Natural killer cell treated with Interleukin-12 subunit alpha and Interleukin-12 subunit beta and Interleukin-15 and Interleukin-18, amount 100 ng/mL, for 72 hours (primary cell): ENCODE data around the gene DCST1. TPM values are rescaled to one million over a fixed set of nuclear protein-coding genes. Genes with fewer than 3 reads are reported as not detected.

Experiments used
- ATAC-seq, 2 donors: fragments of 150-1000 bp; cut with Tn5 transposase in 1 of 2; sonication (Bioruptor Pico), chemical (Tn5 transposase) in 1 of 2; 2 replicates each; pipeline ENCODE4 v1.10.0; 2021
- DNase-seq: peaks from one replicate; pipeline ENCODE4 v3.0.0; 2022; ENCODE audit warnings: low spot score
- H3K27ac Mint-ChIP-seq, 2 donors: 1 replicate in 1 of 2; 2 replicates in 1 of 2; pipeline ENCODE4 v1.8.0; 2022; ENCODE audit warnings: mixed read lengths in 2 of 2, mild to moderate bottlenecking in 1 of 2, moderate library complexity in 1 of 2
- H3K27me3 Mint-ChIP-seq, 2 donors: 1 replicate in 1 of 2; 2 replicates in 1 of 2; pipeline ENCODE4 v1.8.0; 2022; ENCODE audit warnings: mixed read lengths in 2 of 2
- H3K36me3 Mint-ChIP-seq: one replicate; pipeline ENCODE4 v1.8.0; 2022; ENCODE audit warnings: mixed read lengths
- H3K4me1 Mint-ChIP-seq, 2 donors: 1 replicate in 1 of 2; 2 replicates in 1 of 2; pipeline ENCODE4 v1.8.0; 2022; ENCODE audit warnings: low read depth in 2 of 2, mixed read lengths in 2 of 2, mild to moderate bottlenecking in 1 of 2
- H3K4me3 Mint-ChIP-seq: one replicate; pipeline ENCODE4 v1.8.0; 2022; ENCODE audit warnings: mixed read lengths
- H3K9me3 Mint-ChIP-seq: 2 replicates; pipeline ENCODE4 v1.8.0; 2022; ENCODE audit warnings: mixed read lengths
- total RNA-seq, 2 donors: library from RNA; stranded (reverse); gene quantifications; one replicate each; pipeline ENCODE4 v1.2.3, GENCODE V29; 2022

The DCST1 gene
- total RNA-seq, 2 donors from 2014 or later: not detected

- H3K9me3 Mint-ChIP-seq: no peaks in the 10 kb centered on the region
- H3K4me1 Mint-ChIP-seq: peaks cover 21 to 26% of the 10 kb centered on the region in 2 donors
- no peak overlapping the region for H3K27ac Mint-ChIP-seq
- H3K36me3 Mint-ChIP-seq: no peaks in the 10 kb centered on the region
- ATAC-seq: no peak
- peaks cover 11 to 14% of the 10 kb centered on the region in 2 donors for H3K27me3 Mint-ChIP-seq
- no peak for DNase-seq
- no peak overlapping the region for H3K4me3 Mint-ChIP-seq
Observed at GRCh38 chr1:155086856-155087535, 53.4 kb downstream of the DCST1 start.

- ATAC-seq: peak; percentile 74 to 81
- peaks cover 4% of the 10 kb centered on the region in 2 donors for H3K4me1 Mint-ChIP-seq
- H3K4me3 Mint-ChIP-seq: no peak overlapping the region
- peaks cover 8 to 14% of the 10 kb centered on the region in 2 donors for H3K27me3 Mint-ChIP-seq
- H3K9me3 Mint-ChIP-seq: no peaks in the 10 kb centered on the region
- H3K36me3 Mint-ChIP-seq: no peaks in the 10 kb centered on the region
- no peak overlapping the region for H3K27ac Mint-ChIP-seq
- peak; percentile 83 for DNase-seq
Observed at GRCh38 chr1:155091071-155092051, 57.7 kb downstream of the DCST1 start.

GRCh38 chr1:155092131-155092530, 58.5 kb downstream of the DCST1 start:
- ATAC-seq: no peak

GRCh38 chr1:155092641-155093040, 59.0 kb downstream of the DCST1 start:
- no peak for ATAC-seq
- no peaks in the 10 kb centered on the region for H3K36me3 Mint-ChIP-seq
- no peak overlapping the region for H3K27ac Mint-ChIP-seq
- H3K9me3 Mint-ChIP-seq: no peaks in the 10 kb centered on the region
- peaks cover 8 to 14% of the 10 kb centered on the region in 2 donors for H3K27me3 Mint-ChIP-seq
- no peak for DNase-seq
- no peak overlapping the region for H3K4me3 Mint-ChIP-seq
- H3K4me1 Mint-ChIP-seq: peaks cover 4% of the 10 kb centered on the region in 2 donors

More at GRCh38 chr1:155092131-155092530, 58.5 kb downstream of the DCST1 start:
- peaks cover 4% of the 10 kb centered on the region in 2 donors for H3K4me1 Mint-ChIP-seq
- no peak overlapping the region for H3K27ac Mint-ChIP-seq
- H3K27me3 Mint-ChIP-seq: peaks cover 8 to 14% of the 10 kb centered on the region in 2 donors
- no peaks in the 10 kb centered on the region for H3K36me3 Mint-ChIP-seq
- no peak for DNase-seq
- H3K4me3 Mint-ChIP-seq: no peak overlapping the region
- no peaks in the 10 kb centered on the region for H3K9me3 Mint-ChIP-seq

GRCh38 chr1:155093911-155094621, 60.4 kb downstream of the DCST1 start:
- DNase-seq (no peak), ATAC-seq (peak in 1 of 2 donors; percentile 29)
- peaks cover 4% of the 10 kb centered on the region in 2 donors for H3K4me1 Mint-ChIP-seq
- no peak overlapping the region for H3K4me3 Mint-ChIP-seq
- peaks cover 8 to 14% of the 10 kb centered on the region in 2 donors for H3K27me3 Mint-ChIP-seq
- H3K27ac Mint-ChIP-seq: no peak overlapping the region
- no peaks in the 10 kb centered on the region for H3K9me3 Mint-ChIP-seq
- H3K36me3 Mint-ChIP-seq: no peaks in the 10 kb centered on the region

GRCh38 chr1:155094622-155094948, 61.0 kb downstream of the DCST1 start:
- peaks cover 8 to 14% of the 10 kb centered on the region in 2 donors for H3K27me3 Mint-ChIP-seq
- no peak overlapping the region for H3K4me3 Mint-ChIP-seq
- no peak for DNase-seq
- H3K36me3 Mint-ChIP-seq: no peaks in the 10 kb centered on the region
- peaks cover 4% of the 10 kb centered on the region in 2 donors for H3K4me1 Mint-ChIP-seq
- ATAC-seq: no peak
- H3K27ac Mint-ChIP-seq: no peak overlapping the region
- no peaks in the 10 kb centered on the region for H3K9me3 Mint-ChIP-seq

- no peak overlapping the region for H3K27ac Mint-ChIP-seq
- ATAC-seq (no peak), DNase-seq (no peak)
- peaks cover 8 to 14% of the 10 kb centered on the region in 2 donors for H3K27me3 Mint-ChIP-seq
- no peaks in the 10 kb centered on the region for H3K36me3 Mint-ChIP-seq
- no peak overlapping the region for H3K4me3 Mint-ChIP-seq
- H3K9me3 Mint-ChIP-seq: no peaks in the 10 kb centered on the region
- no peaks in the 10 kb centered on the region for H3K4me1 Mint-ChIP-seq
Observed at GRCh38 chr1:155099331-155099730, 65.7 kb downstream of the DCST1 start.

Other genes with a start within 250 kb of the DCST1 start
- gene KCNN3, start 163.5 kb upstream of the DCST1 start, total RNA-seq: under 1 TPM in 1 of 2 donors, not detected in 1; 0.08 TPM
- gene PMVK, start 97.1 kb upstream of the DCST1 start, total RNA-seq: 10 to 100 TPM; 28.8 to 53.9 TPM
- 10 to 100 TPM; 28.9 to 40.7 TPM for gene PBXIP1, start 77.7 kb upstream of the DCST1 start, total RNA-seq
- gene PYGO2, start 72.0 kb upstream of the DCST1 start, total RNA-seq: 10 to 100 TPM; 27.4 to 36.0 TPM
- 10 to 100 TPM; 72.3 to 72.7 TPM for gene SHC1, start 63.1 kb upstream of the DCST1 start, total RNA-seq
- 10 to 100 TPM; 52.4 to 72.9 TPM for gene CKS1B, start 59.1 kb upstream of the DCST1 start, total RNA-seq
- 10 to 100 TPM; 53.1 to 84.2 TPM for gene FLAD1, start 50.5 kb upstream of the DCST1 start, total RNA-seq
- 1 to 10 TPM in 1 of 2 donors, under 1 TPM in 1; 0.48 to 4.3 TPM for gene LENEP, start 40.2 kb upstream of the DCST1 start, total RNA-seq
- gene ZBTB7B, start 31.0 kb upstream of the DCST1 start, total RNA-seq: 100 to 1,000 TPM in 1 of 2 donors, 10 to 100 TPM in 1; 78.4 to 107 TPM
- under 1 TPM in 1 of 2 donors, not detected in 1; 0.57 TPM for gene DCST2, start within 50 bp of the DCST1 start, total RNA-seq
- 100 to 1,000 TPM in 1 of 2 donors, 10 to 100 TPM in 1; 42.1 to 107 TPM for gene ADAM15, start 17.5 kb downstream of the DCST1 start, total RNA-seq
- gene EFNA4, start 29.9 kb downstream of the DCST1 start, total RNA-seq: 1 to 10 TPM; 1.7 to 4.7 TPM
- gene EFNA3, start 45.0 kb downstream of the DCST1 start, total RNA-seq: 1 to 10 TPM in 1 of 2 donors, not detected in 1; 1.2 TPM
- not detected for gene EFNA1, start 94.1 kb downstream of the DCST1 start, total RNA-seq
- gene SLC50A1, start 102.0 kb downstream of the DCST1 start, total RNA-seq: 10 to 100 TPM; 28.8 to 36.3 TPM
- gene DPM3, start 106.7 kb downstream of the DCST1 start, total RNA-seq: 10 to 100 TPM; 26.0 to 31.1 TPM
- 100 to 1,000 TPM; 149 to 223 TPM for gene KRTCAP2, start 139.5 kb downstream of the DCST1 start, total RNA-seq
- 1 to 10 TPM; 3.6 to 9.3 TPM for gene TRIM46, start 140.0 kb downstream of the DCST1 start, total RNA-seq
- gene THBS3, start 174.1 kb downstream of the DCST1 start, total RNA-seq: 1 to 10 TPM; 4.1 to 9.4 TPM
- gene MTX1, start 174.9 kb downstream of the DCST1 start, total RNA-seq: 10 to 100 TPM; 42.6 to 53.0 TPM
- 10 to 100 TPM; 12.3 to 38.0 TPM for gene ENTREP3, start 221.7 kb downstream of the DCST1 start, total RNA-seq
- gene SCAMP3, start 228.5 kb downstream of the DCST1 start, total RNA-seq: 100 to 1,000 TPM; 134 to 169 TPM
- gene CLK2, start 239.7 kb downstream of the DCST1 start, total RNA-seq: 100 to 1,000 TPM in 1 of 2 donors, 10 to 100 TPM in 1; 77.1 to 117 TPM
- 1 to 10 TPM; 2.0 to 4.7 TPM for gene HCN3, start 243.6 kb downstream of the DCST1 start, total RNA-seq